H9 (cell line): ENCODE measurements around the gene ALX3. TPM values are rescaled to one million over a fixed set of nuclear protein-coding genes. Genes with fewer than 3 reads are reported as not detected.

ENCODE experiments used
- DNase-seq: peaks from one replicate; pipeline ENCODE4 v3.0.0-alpha.2; 2017
- H2AFZ ChIP-seq: one replicate; pipeline ENCODE4 v1.6.1; 2013; ENCODE audit warnings: mild to moderate bottlenecking, low read length, control low read depth, moderate library complexity
- H2AK5ac ChIP-seq: 2 replicates; pipeline ENCODE4 v1.6.1; 2013; ENCODE audit warnings: low read length, control low read depth, mixed read lengths; ENCODE audit not compliant: insufficient read length
- H2BK120ac ChIP-seq: one replicate; pipeline ENCODE4 v1.6.1; 2013; ENCODE audit warnings: low read depth, mild to moderate bottlenecking, low read length, control low read depth, inconsistent platforms; ENCODE audit not compliant: poor library complexity, severe bottlenecking
- H2BK12ac ChIP-seq: 2 replicates; pipeline ENCODE4 v1.6.1; 2013; ENCODE audit warnings: low read length, control low read depth, mixed read lengths, low read depth; ENCODE audit not compliant: insufficient read length
- H2BK15ac ChIP-seq: 2 replicates; pipeline ENCODE4 v1.6.1; 2013; ENCODE audit warnings: low read depth, low read length, control low read depth
- H2BK20ac ChIP-seq: one replicate; pipeline ENCODE4 v1.6.1; 2013; ENCODE audit warnings: low read depth, mild to moderate bottlenecking, low read length, control low read depth, inconsistent platforms; ENCODE audit not compliant: poor library complexity, severe bottlenecking
- H2BK5ac ChIP-seq: 2 replicates; pipeline ENCODE4 v1.6.1; 2013; ENCODE audit warnings: low read length, control low read depth, mixed read lengths; ENCODE audit not compliant: insufficient read length
- H3K14ac ChIP-seq: 2 replicates; pipeline ENCODE4 v1.6.1; 2013; ENCODE audit warnings: low read length, control low read depth; ENCODE audit not compliant: insufficient read depth
- H3K18ac ChIP-seq: 2 replicates; pipeline ENCODE4 v1.6.1; 2013; ENCODE audit warnings: low read depth, mild to moderate bottlenecking, mixed read lengths, low read length, control low read depth; ENCODE audit not compliant: insufficient read length
- H3K23ac ChIP-seq: 2 replicates; pipeline ENCODE4 v1.6.1; 2013; ENCODE audit warnings: low read length, control low read depth, mixed read lengths, low read depth; ENCODE audit not compliant: insufficient read length
- H3K23me2 ChIP-seq: 2 replicates; pipeline ENCODE4 v1.6.1; 2013; ENCODE audit warnings: low read depth, mild to moderate bottlenecking, mixed read lengths, low read length, control low read depth; ENCODE audit not compliant: insufficient read length, poor library complexity, severe bottlenecking
- H3K27ac ChIP-seq: 2 replicates; pipeline ENCODE4 v1.5.1; 2013; ENCODE audit warnings: low read length, control low read depth, mixed read lengths, low read depth; ENCODE audit not compliant: insufficient read length
- H3K27me3 ChIP-seq: 2 replicates; pipeline ENCODE4 v1.6.1; 2013; ENCODE audit warnings: low read length, control low read depth, inconsistent platforms; ENCODE audit not compliant: insufficient read depth
- H3K4ac ChIP-seq: 2 replicates; pipeline ENCODE4 v1.6.1; 2013; ENCODE audit warnings: low read depth, mild to moderate bottlenecking, control low read depth, inconsistent platforms, low read length, moderate library complexity
- H3K4me1 ChIP-seq: 2 replicates; pipeline ENCODE4 v1.6.1; 2013; ENCODE audit warnings: low read length, control low read depth, inconsistent platforms; ENCODE audit not compliant: insufficient read depth
- H3K4me2 ChIP-seq: 2 replicates; pipeline ENCODE4 v1.6.1; 2013; ENCODE audit warnings: low read length, control low read depth, mixed read lengths; ENCODE audit not compliant: insufficient read length, insufficient read depth
- H3K56ac ChIP-seq: 2 replicates; pipeline ENCODE4 v1.6.1; 2013; ENCODE audit warnings: low read depth, mild to moderate bottlenecking, mixed read lengths, low read length, control low read depth; ENCODE audit not compliant: insufficient read length
- H3K79me1 ChIP-seq: 2 replicates; pipeline ENCODE4 v1.6.1; 2013; ENCODE audit warnings: low read depth, mild to moderate bottlenecking, moderate library complexity, low read length, control low read depth, inconsistent platforms; ENCODE audit not compliant: insufficient read depth, poor library complexity, severe bottlenecking
- H3K79me2 ChIP-seq: 2 replicates; pipeline ENCODE4 v1.6.1; 2013; ENCODE audit warnings: low read length, control low read depth, inconsistent platforms; ENCODE audit not compliant: insufficient read depth
- H3K9ac ChIP-seq: 2 replicates; pipeline ENCODE4 v1.6.1; 2013; ENCODE audit warnings: low read length, control low read depth, mixed read lengths; ENCODE audit not compliant: insufficient read length; ENCODE audit errors: extremely low read depth
- H3K9me3 ChIP-seq: one replicate; pipeline ENCODE4 v1.6.1; 2013; ENCODE audit warnings: low read depth, low read length, inconsistent platforms; ENCODE audit not compliant: control insufficient read depth
- H3T11ph ChIP-seq: one replicate; pipeline ENCODE4 v1.6.1; 2013; ENCODE audit warnings: mild to moderate bottlenecking, low read length, control low read depth, inconsistent platforms
- H4K20me1 ChIP-seq: one replicate; pipeline ENCODE4 v1.6.1; 2013; ENCODE audit not compliant: control insufficient read depth, insufficient read length, insufficient read depth
- H4K5ac ChIP-seq: 2 replicates; pipeline ENCODE4 v1.6.1; 2013; ENCODE audit warnings: low read depth, mild to moderate bottlenecking, mixed read lengths, low read length, control low read depth; ENCODE audit not compliant: insufficient read length
- H4K8ac ChIP-seq: replicated peaks from 2 replicates; pipeline ENCODE4 v1.6.1; 2013; ENCODE audit warnings: low read length, control low read depth, mixed read lengths, low read depth; ENCODE audit not compliant: insufficient read length
- H4K91ac ChIP-seq: 2 replicates; pipeline ENCODE4 v1.6.1; 2013; ENCODE audit warnings: low read depth, mild to moderate bottlenecking, moderate library complexity, mixed read lengths, low read length, control low read depth; ENCODE audit not compliant: insufficient read length
- H3K27ac Mint-ChIP-seq, 3 experiments: 2 replicates in 2 of 3; 3 replicates in 1 of 3; pipeline ENCODE4 v1.8.0; 2020 to 2021; ENCODE audit warnings: mixed read lengths in 3 of 3, mild to moderate bottlenecking in 1 of 3, moderate library complexity in 1 of 3
- H3K27me3 Mint-ChIP-seq: 2 replicates; pipeline ENCODE4 v1.8.0; 2021; ENCODE audit warnings: low read depth, mild to moderate bottlenecking, moderate library complexity, mixed read lengths
- H3K36me3 Mint-ChIP-seq, 3 experiments: 2 replicates in 2 of 3; 3 replicates in 1 of 3; pipeline ENCODE4 v1.8.0; 2020 to 2021; ENCODE audit warnings: low read depth in 3 of 3, mixed read lengths in 3 of 3; ENCODE audit not compliant: insufficient read depth in 1 of 3
- H3K4me1 Mint-ChIP-seq, 2 experiments: 2 replicates each; pipeline ENCODE4 v1.8.0; 2020; ENCODE audit warnings: mixed read lengths in 2 of 2
- H3K4me3 Mint-ChIP-seq, 2 experiments: 2 replicates in 1 of 2; 3 replicates in 1 of 2; pipeline ENCODE4 v1.8.0; 2020 to 2021; ENCODE audit warnings: mild to moderate bottlenecking in 2 of 2, mixed read lengths in 2 of 2, moderate library complexity in 1 of 2
- H3K9me3 Mint-ChIP-seq, 2 experiments: 2 replicates in 1 of 2; 3 replicates in 1 of 2; pipeline ENCODE4 v1.8.0; 2020; ENCODE audit warnings: mild to moderate bottlenecking in 2 of 2, mixed read lengths in 2 of 2, moderate library complexity in 1 of 2
- CTCF ChIP-seq: fragments of 200-600 bp; sonication (generic); conservative IDR thresholded peaks from 3 replicates; pipeline ENCODE4 v1.8.0; 2021; ENCODE audit warnings: antibody characterized with exemption, mild to moderate bottlenecking
- WGBS: extraction: QIAGEN DNeasy Blood & Tissue Kit; methylation state at CpG from one replicate; pipeline ENCODE4 v1.1.7; 2013; ENCODE audit warnings: missing lambda C conversion rate, low lambda C conversion rate, mixed read lengths; ENCODE audit not compliant: insufficient read length; ENCODE audit errors: extremely low coverage; 5-methylcytosine and 5-hydroxymethylcytosine counted together
- total RNA-seq: library from RNA; stranded (reverse); gene quantifications from 2 replicates; pipeline ENCODE4 v1.2.1, GENCODE V29; 2021

ALX3 gene
- total RNA-seq, 1 experiment from 2014 or later, result not detected

- Histone ChIP-seq H3K23me2 (no peaks in the 10 kb centered on the region), H3K79me1 (no peaks in the 10 kb centered on the region), H3K27ac (no peak overlapping the region), H2AFZ (no peak overlapping the region), H2BK12ac (no peak overlapping the region), H3T11ph (no peak overlapping the region), H3K9me3 (no peaks in the 10 kb centered on the region), H3K14ac (no peak overlapping the region), H4K5ac (no peak overlapping the region), H3K27me3 (no peaks in the 10 kb centered on the region), H4K8ac (no peak overlapping the region), H2BK15ac (no peak overlapping the region), H3K18ac (no peak overlapping the region), H3K4me2 (no peak overlapping the region), H3K4me1 (no peaks in the 10 kb centered on the region), H3K9ac (no peak overlapping the region), H2AK5ac (no peak overlapping the region), H3K56ac (no peak overlapping the region), H2BK20ac (no peak overlapping the region), H4K20me1 (no peaks in the 10 kb centered on the region), H3K4ac (no peak overlapping the region), H2BK120ac (no peak overlapping the region), H3K79me2 (no peaks in the 10 kb centered on the region), H2BK5ac (no peak overlapping the region), H4K91ac (no peak overlapping the region), H3K23ac (no peak overlapping the region)
- DNase-seq, result no peak
- H3K27ac Mint-ChIP-seq, result no peak overlapping the region
- TF ChIP-seq CTCF, result no peak
- peaks cover 4 to 7% (median 6%) of the 10 kb centered on the region in 3 experiments for H3K36me3 Mint-ChIP-seq
- peaks cover 14 to 40% of the 10 kb centered on the region in 2 experiments for H3K9me3 Mint-ChIP-seq
- peaks cover 39% of the 10 kb centered on the region for H3K27me3 Mint-ChIP-seq
- no CpG with 5 or more reads among the region's 3 CpGs for WGBS
- no peak overlapping the region for H3K4me3 Mint-ChIP-seq
- peaks cover 4 to 7% of the 10 kb centered on the region in 2 experiments; a peak in 2 of 4 replicates for H3K4me1 Mint-ChIP-seq
Measured at GRCh38 chr1:110119843-110120242, 49.4 kb upstream of the ALX3 start.
